NCI-H1436 (cell line): Measurements from ENCODE around the gene ZFP64.
A peak's percentile ranks its signal among the peaks of the same experiment; 100 is the strongest.
"Not testable (repeated sequence)": the region's sequence is repeated elsewhere in the genome, so short reads cannot be mapped to it uniquely, and the experiment has no call there.

Source experiments
- DNase-seq: peaks from one replicate; lab custom pipeline; 2025; lab: John Stamatoyannopoulos, UW

ZFP64 gene

DNA sequence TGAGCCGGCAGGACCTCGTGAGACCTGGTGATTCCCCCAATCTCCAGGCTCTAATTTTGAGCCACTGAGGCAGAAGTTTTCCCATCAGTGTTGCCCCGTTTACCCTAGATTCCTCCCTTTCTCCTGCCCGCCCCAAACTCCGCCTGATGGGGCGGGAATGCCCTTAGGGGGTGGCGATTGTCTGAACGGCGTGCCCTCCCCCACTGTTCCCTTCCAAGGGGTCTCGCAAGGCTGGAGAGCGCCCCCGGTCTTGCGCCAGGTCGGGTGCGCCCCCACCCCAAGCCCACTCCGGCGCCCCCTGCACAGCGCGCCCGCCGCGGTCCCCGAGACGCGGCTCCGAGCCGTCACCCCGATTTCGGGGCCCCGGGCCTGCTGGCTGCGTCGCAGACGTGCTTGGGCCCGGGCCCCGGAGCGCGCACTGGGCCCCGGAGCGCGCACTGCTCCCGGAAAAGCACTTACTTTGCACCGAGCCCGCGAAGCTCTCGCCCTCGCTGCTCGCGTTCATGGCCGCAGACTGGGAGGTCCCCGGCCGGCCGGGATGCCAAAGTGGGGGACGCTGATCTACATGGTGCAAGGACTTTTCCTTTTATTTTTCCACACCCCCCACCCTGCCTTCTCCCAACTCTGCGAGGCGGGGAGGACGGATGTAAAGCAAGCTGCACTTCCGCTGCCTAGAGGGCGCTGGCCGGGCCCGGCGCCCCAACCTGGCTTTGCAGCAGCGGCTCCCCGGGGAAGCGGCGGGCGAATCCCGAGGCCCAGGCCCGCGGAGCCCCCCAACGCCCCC lies at the start of gene ZFP64:
Gene ZFP64, minus strand, starts transcription at position 648 of the 784 bp plus-strand sequence. Its CDS starts 143 bp downstream, at position 505.
- peak; percentile 63 for DNase-seq

- DNase-seq, result no peak
These were observed 49.2 kb upstream of the ZFP64 start for GRCh38 chr20:52240802-52241201.

- DNase-seq, result no peak
These were observed 47.5 kb upstream of the ZFP64 start for GRCh38 chr20:52239102-52239501.

- DNase-seq, result no peak
These were observed 44.7 kb upstream of the ZFP64 start for GRCh38 chr20:52236292-52236691.

- no peak for DNase-seq
These were observed 43.5 kb upstream of the ZFP64 start for GRCh38 chr20:52235129-52235528.

- DNase-seq, result no peak
These were observed 42.9 kb upstream of the ZFP64 start for GRCh38 chr20:52234302-52235045.

DNA sequence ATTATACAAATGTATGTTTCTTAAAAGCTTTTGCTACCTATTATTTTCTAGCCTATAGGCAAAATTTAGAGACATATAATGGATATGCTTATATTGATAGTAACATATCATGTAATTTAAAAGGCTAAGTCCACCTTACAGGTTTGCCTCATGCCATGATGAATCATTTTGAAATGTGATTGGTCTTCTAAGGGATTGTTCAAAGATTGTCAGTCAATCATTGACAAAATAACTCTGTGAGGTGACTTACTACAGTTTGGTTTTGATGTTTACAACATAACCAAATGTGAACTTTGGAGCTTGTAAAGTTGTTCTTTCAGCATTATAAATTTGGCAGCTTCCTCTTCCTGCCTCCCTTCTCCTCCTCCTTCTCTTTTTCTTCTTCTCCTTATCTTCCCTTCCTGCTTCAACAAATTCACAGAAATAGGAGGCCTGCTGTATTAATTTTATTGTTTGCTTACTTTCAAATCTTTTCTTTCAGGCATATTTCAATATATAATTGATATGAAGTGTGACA lies 39.7 kb upstream of the ZFP64 start:
- DNase-seq, result no peak

DNA sequence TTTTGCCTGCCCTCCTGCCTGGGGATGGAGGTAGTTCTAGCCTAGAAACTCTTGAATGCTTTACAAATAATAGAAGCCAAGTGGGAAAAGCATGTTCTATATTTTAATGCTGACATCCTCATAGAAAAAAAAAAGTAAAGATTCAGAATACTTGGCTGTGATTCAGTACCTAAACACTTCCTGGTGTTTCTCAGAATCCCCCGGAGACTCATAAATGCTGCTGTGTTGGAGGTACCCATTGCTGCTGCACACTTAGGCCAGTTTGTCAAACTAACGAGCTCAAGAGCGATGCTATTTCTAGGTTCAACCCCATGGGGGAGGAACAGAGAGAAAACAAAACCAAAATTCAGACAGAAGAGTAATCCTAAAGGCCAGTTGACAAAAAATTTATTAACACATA lies 38.8 kb upstream of the ZFP64 start:
- DNase-seq, result peak; percentile 58

DNA sequence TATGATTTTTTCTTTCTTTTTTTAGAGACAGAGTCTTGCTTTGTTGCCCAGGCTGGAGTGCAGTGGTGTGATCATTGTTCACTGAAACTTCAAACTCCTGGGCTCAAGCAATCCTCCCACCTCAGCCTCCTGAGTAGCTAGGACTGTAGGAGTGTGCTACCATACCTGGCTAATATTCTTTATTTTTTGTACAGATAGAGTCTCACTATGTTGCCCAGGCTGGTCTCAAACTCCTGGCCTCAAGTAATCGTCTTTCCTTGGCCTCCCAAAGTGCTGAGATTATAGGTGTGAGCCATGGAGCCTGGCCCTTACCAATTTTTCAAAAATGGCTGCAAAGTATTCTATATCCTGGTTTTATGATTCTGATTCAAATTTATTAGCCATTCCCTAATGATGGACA lies 37.8 kb upstream of the ZFP64 start:
- not testable (repeated sequence) for DNase-seq

DNA sequence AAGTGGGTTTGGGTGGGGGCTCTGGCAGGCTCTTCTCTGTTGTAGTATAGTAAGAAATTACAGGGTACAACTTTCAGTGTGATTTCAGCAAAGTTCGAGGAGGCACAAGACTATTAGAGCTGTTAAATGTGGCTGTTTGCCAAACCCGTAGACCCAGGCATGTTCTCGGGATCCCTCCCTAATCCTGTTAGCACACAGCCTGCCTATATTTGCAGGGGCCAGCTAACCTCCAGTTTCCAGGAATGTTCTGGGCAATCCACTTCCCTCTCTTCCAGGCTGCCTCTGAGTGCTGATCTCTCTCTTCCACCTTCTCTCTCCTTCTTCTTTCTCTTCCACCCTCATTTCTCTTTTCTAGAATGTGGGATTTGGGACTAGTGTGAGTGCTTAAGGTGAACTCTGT lies 34.8 kb upstream of the ZFP64 start:
- no peak for DNase-seq

DNA sequence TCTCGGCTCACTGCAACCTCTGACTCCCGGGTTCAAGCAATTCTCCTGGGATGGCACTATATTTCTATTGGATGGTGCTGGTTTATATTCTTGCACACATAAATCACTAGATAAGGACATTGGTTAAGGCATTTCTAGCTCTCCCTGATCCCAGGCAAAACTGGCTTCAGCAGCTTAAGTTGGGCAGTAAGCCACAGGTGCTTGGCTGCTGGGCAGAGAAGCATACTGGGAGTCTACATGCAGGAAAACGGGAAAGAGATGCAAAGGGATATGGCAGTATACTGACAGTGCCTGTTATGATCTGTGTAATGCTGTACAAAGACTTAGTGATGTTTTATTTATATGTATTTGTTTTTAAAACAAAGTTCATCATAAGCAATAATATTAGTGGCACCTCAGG lies 33.3 kb upstream of the ZFP64 start:
- no peak for DNase-seq

- DNase-seq, result not testable (repeated sequence)
These were observed 29.8 kb upstream of the ZFP64 start for GRCh38 chr20:52221362-52221761.

DNA sequence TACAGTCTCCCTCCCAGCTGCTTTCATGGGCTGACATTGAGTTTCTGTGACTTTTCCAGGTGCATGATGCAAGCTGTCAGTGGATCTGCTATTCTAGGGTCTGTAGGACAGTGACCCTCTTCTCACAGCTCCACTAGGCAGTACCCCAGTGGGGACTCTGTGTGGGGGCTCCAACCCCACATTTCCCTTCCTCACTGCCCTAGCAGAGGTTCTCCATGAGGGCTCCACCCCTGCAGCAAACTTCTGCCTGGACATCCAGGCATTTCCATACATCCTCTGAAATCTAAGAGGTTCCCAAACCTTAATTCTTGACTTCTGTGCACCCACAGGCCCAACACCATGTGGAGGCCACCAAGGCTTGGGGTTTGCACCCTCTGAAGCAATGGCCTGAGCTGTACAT lies 29.3 kb upstream of the ZFP64 start:
- not testable (repeated sequence) for DNase-seq

GRCh38 chr20:52219441-52219840 lies 27.9 kb upstream of the ZFP64 start:
- no peak for DNase-seq

DNA sequence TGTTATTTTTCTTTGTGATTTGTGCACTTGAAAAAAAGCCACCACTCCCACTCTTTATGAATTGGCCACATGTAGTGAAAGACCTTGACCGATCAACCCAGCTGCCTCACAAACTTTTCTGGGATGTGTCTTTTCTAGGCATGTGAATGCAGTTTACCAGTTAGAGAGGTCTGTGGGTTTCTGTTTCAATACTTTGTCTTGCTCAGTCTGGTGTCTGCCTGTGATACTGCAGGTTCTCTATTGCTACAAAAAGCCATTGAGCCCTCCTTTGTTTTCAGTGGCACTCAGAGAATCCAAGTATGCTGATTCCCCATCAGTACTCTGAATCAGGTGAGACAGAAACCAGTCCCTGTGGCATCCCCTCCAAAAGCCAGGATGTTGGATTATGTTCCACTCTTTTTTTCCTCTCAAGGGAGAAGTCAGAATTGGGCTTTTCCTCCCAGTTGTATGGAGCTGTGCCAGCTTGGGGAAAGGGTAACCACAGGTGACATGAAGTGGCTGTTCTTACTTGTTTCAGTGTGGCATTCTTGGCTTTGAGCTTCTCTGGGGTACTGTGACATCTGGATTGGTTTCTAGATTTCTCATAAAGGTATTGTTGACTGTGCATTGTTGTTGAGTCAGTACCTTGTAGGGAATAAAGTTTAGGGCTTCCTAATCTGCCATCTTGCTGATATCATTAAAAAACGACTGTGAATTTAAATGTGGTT lies 26.3 kb upstream of the ZFP64 start:
- no peak for DNase-seq

DNA sequence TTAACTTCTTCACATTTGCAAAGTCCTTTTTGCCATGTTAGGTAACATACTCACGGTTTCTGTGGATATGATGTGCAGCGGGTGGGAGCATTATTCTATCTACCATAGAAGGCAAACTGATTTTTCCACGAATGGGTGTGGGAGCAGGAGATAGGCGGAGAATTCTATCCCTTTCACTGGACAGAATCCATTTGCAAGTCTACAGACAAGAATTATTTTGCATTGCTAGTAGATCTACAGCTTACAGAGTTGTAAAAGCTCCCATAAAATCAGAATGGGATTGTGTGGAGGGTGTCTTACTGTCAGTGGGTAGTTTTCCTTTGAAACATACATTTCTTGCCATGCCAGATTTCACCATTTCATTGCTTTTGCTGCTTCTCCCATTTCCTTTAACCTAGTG lies 22.4 kb upstream of the ZFP64 start:
- no peak for DNase-seq

DNA sequence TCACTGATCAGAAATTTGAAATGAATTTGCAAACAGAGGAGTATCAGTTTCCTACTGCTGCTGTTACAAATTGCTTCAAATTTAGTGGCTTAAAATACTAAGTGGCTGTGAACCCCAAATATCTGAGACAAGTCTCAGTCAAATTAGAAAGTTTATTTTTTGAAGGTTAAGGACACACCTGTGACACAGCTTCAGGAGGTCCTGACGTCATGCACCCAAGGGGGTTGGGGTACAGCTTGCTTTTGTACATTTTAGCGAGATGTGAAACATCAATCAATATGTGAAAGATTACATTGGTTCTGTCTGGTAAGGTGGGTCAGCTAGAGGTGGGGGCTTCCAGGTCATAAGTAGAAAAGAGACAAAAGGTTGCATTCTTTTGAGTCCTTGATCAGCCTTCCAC lies 21.4 kb upstream of the ZFP64 start:
- no peak for DNase-seq

DNA sequence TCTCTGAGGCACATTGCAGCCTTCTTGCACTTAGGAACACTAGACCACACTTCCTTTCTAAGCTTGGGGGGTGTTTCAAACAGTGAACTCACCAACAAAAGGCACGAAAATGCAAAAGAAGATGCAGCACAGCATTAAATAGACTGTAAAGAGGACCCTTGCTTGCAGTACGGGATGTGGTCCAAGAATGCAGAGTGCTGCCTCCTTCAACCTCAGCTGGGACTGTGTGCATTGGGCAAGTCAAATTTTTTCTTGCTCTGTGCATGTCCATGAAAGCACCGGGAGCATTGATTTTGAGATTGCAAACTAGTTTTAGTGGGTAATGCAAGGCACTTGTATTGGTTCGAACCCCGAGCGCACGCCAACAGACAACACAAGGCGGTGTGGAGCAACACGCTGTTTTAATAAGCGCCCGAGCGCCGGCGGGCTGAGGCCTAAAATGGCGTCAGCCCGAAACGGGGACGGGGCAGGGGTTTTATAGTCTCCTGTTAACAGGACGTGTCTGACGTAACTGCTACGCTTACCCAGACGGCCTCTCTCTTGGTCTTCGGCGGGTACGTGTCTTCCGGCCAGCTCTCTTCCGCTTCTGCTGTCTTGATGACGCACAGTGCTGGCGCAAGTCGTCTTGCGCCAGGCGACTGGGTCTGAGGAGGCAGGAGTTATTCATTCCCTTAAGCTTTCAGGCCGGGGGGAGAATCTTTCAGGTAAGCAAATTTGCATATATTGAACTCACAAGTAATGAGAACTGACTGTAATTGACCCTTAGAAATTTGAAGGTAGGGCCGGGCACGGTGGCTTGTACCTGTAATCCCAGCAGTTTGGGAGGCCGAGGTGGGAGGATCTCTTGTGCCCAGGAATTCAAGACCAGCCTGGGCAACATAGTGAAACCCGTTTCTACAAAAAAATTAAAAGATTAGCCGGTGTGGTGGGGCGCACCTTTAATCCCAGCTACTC lies 18.7 kb upstream of the ZFP64 start:
- DNase-seq, result no peak

GRCh38 chr20:52209154-52209571 lies 17.6 kb upstream of the ZFP64 start:
- no peak for DNase-seq

DNA sequence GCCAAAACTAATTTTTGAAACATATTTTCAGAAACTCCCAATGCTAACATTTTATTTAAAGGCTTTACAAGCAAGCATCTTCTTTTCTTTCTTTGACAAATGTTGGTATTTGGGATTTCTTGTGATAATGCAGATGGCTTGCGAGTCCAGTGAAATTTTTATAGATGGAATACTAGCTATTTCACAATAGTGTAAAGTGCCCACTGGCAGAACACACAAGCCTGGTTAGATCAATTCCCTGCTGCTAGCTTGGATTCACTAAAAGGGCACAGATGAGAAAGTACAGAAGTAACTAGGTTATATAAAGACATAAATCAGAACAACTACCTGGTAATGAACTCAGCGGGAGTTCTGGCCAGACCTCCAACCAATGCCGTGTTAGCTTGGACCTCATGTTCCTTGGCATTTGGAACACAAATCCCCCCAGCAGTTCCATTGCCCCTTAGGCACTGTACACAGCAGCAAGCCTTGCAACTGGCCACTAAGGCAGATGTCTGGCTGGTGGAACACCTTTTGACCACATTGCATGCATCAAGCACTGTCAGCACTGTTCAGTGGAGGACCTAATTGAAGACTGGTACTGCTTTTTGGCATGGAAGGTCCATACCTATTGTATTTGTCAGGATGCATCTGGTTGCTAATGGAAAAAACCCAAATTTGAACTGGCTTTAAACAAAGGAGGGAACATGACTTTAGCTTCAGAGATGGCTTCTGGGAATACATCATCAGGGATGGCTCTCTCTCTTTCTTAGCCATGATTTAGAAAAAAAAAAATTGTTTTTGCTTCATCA lies 15.6 kb upstream of the ZFP64 start:
- DNase-seq, result no peak

DNA sequence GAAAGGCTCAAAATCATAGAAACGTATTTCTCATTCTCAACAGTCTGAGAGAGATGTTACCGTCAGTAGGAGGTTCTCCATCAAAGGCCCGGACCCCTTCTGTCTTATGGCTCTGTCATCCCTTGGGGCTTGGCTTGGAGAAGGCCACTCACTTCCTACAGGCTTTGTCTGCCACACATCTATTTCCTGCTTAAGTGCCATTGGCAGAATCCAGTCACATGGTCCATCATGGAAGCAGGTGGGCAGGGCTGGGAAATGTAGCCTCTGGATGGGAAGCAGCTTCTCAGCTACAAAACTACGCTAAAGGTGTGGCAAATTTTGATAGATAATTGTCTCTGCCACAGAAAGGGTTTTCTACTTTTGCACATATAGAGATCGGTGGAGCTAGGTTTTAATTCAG lies 12.6 kb upstream of the ZFP64 start:
- DNase-seq, result no peak
